Subcutaneous adipose tissue (tissue), 4 donors: Measurements from ENCODE around the gene EDARADD. TPM values are rescaled to one million over a fixed set of nuclear protein-coding genes. Genes with fewer than 3 reads are reported as not detected.

Source experiments
- total RNA-seq, 4 donors: library from RNA; depleted of rRNA; stranded (reverse); fragments of >200 nt; gene quantifications; one replicate each; pipeline ENCODE4 v1.1.0, GENCODE V29; 2016
- TF ChIP-seq, protein P1 (sequence below): fragments of 450-650 bp; IDR thresholded peaks from one replicate; pipeline ENCODE4 v1.5.1; 2016; ENCODE audit warnings: low read depth, mild to moderate bottlenecking, control low read depth, antibody characterized with exemption, moderate library complexity

Gene EDARADD
- total RNA-seq, 4 donors from 2014 or later: 0.66 to 3.1 TPM; not detected in 2

GRCh38 chr1:236491469-236492136 lies 97.5 kb downstream of the EDARADD start:
- TF ChIP-seq, protein P1, sequence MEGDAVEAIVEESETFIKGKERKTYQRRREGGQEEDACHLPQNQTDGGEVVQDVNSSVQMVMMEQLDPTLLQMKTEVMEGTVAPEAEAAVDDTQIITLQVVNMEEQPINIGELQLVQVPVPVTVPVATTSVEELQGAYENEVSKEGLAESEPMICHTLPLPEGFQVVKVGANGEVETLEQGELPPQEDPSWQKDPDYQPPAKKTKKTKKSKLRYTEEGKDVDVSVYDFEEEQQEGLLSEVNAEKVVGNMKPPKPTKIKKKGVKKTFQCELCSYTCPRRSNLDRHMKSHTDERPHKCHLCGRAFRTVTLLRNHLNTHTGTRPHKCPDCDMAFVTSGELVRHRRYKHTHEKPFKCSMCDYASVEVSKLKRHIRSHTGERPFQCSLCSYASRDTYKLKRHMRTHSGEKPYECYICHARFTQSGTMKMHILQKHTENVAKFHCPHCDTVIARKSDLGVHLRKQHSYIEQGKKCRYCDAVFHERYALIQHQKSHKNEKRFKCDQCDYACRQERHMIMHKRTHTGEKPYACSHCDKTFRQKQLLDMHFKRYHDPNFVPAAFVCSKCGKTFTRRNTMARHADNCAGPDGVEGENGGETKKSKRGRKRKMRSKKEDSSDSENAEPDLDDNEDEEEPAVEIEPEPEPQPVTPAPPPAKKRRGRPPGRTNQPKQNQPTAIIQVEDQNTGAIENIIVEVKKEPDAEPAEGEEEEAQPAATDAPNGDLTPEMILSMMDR: no peak

DNA sequence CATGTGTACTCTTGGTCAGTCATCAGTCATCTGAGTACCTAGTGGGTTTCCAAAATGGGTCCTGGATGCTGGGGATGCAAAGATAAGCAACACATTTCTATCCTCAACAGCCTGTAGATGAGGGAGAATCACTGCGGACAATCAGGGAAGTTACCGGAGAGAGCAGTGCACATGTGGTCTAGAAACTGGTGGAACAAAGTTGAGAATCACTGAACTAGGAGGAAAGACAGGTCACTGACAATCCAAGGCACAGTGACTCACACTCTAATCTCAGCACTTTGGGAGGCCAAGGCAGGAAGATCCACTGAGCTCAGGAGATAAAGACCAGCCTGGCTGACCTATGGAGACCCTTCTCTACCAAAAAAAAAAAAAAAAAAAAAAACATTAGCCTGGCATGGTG lies 98.3 kb downstream of the EDARADD start:
- TF ChIP-seq, protein P1: no peak

- TF ChIP-seq, protein P1: no peak
Observed at GRCh38 chr1:236494082-236494481, 100.0 kb downstream of the EDARADD start.

GRCh38 chr1:236494586-236495466 lies 100.7 kb downstream of the EDARADD start:
- TF ChIP-seq, protein P1: no peak

- TF ChIP-seq, protein P1: no peak
Observed at GRCh38 chr1:236495467-236496112, 101.5 kb downstream of the EDARADD start.

DNA sequence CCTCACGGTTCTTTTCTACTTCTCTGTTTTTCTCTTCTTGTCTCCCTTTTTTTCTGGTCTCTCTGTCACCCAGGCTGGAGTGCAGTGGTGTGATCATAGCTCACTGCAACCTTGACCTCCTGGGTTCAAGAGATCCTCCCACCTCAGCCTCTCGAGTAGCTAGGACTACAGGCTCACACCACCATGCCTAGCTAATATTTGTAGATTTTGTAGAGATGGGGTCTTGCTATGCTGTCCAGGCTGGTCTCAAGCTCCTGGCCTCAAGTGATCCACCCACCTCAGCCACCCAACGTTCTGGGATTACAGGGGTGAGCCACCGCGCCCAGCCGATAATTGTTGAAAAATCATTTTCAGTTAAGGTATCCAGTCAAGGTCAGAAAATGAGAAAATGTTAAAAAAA lies 103.8 kb downstream of the EDARADD start:
- TF ChIP-seq, protein P1: no peak

GRCh38 chr1:236501093-236501492 lies 107.0 kb downstream of the EDARADD start:
- TF ChIP-seq, protein P1: no peak
